Activated effector memory CD4-positive, alpha-beta T cell treated with Interleukin-2 at 50 U/mL for 16 hours (primary cell): ENCODE results near the gene CDK17.
A peak's percentile ranks its signal among the peaks of the same experiment; 100 is the strongest.
"Not testable (repeated sequence)": the region's sequence is repeated elsewhere in the genome, so short reads cannot be mapped to it uniquely, and the experiment has no call there.

Source experiments
- DNase-seq: peaks from one replicate; pipeline ENCODE4 v3.0.0-alpha.2; 2020

CDK17 gene

DNA sequence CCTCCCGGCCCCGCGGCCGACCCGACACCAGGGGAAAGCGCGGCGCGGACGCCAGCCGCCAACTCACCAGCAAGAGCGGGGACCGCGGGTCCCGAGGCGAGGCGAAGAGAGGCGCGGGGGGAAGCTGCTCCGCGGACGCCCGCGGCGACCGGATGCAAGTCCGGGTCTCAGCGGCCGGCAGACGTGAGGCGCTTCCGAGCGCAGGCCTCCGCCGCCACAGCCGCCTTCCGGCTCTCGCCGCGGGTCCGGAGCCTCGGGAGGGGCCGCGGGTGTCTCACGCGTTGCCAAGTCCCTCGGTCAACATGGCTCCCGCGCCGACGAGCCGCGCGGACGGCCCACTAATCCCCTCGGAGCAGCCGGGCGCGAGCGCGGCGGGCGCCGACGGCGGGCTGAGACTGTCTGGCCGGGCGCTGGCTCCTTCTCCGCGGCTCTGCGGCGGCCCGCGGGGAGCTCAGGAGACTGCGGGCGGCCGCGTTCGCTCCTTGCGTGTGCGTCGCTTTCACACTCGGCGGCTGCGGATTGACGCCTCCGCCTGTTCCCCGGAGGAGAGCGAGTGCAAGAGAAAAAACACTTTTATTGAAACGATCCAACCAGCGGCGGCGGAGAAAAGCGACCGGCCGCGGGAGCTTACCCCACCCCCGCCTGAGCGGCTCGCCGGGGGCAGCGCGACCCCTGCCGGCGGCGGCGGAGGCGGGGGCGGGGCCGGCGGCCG is at the start of gene CDK17:
Gene CDK17 (minus strand): TSS at position 521 of the 712 bp plus-strand sequence. CDS start 65,603 bp downstream, outside the sequence.
- peak; percentile 84 for DNase-seq

GRCh38 chr12:96448300-96448699 is 48.1 kb upstream of the CDK17 start:
- no peak for DNase-seq

DNA sequence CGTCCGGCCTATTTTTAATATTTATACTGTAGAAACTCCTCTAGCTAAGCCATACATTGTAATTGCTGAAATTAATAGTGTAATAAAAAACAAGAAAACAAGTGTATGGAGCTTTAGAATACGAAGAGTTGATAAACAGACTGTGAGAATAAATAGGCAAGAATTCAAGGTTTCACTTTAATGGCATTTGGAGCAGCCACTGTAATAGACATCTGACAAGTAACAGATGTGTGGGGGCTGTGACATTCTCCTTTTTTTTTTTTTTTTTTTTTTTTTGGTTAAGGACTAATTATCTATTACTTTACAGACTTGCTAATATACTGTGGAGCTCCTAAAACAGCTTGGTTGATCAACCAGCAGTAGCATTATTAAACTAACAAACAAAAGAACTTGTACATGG is 47.0 kb upstream of the CDK17 start:
- no peak for DNase-seq

GRCh38 chr12:96445691-96446583 is 45.7 kb upstream of the CDK17 start:
- peak; percentile 27 for DNase-seq

GRCh38 chr12:96444399-96444798 is 44.2 kb upstream of the CDK17 start:
- no peak for DNase-seq

DNA sequence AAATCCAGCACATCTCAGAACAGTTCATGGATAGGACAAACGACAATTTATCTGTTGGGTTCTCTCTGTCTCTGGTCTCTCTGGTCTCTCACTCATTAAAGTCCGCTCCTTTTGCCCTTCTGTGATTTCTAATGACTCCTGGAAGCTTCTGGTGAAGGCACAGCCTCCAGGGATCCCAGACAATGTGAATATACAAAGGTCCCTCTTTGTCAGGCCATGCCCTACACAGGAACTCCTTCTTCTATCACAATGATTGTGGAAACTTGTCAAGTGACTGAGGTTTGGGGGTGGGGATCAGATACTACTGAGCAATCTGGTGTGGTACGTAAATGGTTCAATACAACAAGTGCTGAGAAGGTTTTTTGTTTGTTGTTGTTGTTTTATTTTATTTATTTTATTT is 42.7 kb upstream of the CDK17 start:
- DNase-seq = no peak

DNA sequence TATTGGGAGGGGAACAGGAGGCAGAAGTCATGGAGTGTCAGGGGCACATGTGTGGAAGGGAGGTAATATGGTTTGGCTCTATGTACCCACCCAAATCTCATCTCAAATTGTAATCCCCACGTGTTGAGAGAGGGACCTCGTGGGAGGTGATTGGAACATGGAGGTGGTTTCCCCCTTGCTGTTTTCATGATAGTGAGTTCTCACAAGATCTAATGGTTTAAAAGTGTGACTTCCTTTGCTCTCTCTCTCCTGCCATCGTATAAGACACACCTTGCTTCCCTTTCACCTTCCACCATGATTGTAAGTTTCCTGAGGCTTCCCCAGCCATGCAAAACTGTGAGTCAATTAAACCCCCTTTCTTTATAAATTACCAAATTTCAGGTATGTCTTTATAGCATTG is 41.6 kb upstream of the CDK17 start:
- DNase-seq = no peak

- no peak for DNase-seq
Measured at GRCh38 chr12:96438330-96438729, 38.1 kb upstream of the CDK17 start.

DNA sequence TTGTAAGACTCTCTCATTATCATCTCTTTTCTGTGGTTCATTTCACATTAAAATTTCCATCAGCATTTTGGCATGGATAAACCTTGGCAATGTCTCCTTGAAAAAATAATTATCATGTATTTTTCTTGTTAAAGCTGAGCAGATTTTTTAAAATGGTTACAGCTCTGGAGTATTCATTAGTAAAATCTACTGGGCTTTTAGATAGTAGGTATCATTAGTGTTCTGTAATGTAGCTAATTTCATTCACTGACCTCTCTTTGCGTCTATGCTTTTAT is 36.9 kb upstream of the CDK17 start:
- DNase-seq = no peak

- DNase-seq = no peak
Measured at GRCh38 chr12:96436366-96437170, 36.3 kb upstream of the CDK17 start.

GRCh38 chr12:96434107-96434506 is 33.9 kb upstream of the CDK17 start:
- peak; percentile 45 for DNase-seq

- DNase-seq = not testable (repeated sequence)
Measured at GRCh38 chr12:96432496-96433321, 32.5 kb upstream of the CDK17 start.

DNA sequence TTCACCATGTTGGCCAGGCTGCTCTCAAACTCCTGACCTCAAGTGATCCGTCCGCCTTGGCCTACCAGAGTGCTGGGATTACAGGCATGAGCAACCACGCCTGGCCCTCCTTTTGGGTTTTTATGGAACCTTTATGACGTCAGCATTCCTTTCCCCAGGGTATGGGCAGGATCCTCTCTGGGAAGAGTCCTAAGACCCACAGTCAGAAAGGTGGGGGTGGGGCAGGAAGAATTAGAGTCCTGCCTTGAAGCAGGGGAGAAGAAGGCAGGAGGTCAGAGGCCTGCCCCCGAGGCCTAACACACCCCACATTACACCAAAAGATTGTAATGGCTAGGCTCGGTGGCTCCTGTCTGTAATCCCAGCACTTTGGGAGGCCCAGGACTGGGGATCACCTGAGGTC is 30.8 kb upstream of the CDK17 start:
- DNase-seq = no peak

DNA sequence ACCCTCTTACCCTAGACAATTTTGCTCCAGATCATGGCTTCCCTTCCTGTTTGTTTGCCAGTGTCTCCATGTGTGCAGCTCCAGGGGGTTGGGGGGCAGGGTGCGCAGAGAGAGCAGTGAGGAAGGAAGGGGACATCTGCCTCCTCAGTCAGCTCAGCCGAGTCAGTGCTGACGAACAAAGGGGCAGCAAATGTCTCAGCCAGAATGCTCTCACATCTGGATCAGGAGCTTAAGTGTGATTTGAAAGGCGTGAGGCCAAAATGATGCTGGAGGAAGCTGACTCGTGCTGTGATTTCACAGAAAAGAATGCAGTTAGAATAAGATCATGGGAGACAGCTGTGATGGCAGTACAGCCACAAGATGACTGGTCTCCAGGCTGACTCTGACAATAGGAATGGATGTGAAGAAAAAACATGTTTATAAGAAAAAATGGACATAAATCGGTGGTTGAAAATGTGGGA is 27.1 kb upstream of the CDK17 start:
- no peak for DNase-seq

DNA sequence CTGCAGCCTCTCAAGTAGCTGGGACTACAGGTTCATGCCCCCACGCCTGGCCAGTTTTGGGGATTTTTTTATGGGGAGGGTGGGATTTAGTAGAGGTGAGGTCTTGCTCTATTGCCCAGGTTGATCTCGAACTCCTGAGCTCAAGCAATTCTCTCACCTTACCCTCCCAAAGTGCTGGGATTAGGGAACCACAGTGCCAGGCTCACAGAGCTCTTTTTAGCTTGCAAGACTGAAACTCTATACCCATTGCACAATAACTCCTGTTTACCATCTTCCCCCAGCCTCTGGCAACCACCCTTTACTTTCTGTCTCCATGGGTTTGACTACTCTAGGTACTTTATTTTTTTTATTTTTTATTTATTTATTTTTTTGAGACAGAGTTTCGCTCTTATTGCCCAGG is 25.7 kb upstream of the CDK17 start:
- no peak for DNase-seq

DNA sequence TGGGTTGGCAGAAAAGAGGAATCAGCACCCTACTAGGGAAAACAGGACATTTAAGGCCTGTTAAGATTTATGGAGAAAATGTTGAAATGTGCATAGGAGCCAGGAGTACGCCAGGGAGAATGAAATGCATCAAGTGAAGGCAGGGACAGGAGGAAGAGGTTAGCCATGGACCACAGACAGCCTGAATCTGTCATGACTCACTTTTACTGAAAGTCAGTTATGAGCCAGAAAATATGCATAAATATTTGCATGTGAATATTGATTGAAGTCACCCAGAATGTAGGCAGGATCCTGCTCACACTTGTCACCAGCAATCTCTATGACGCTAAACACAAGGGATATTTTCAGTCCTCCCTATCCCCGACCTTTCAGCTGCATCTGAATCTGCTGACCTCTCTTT is 25.1 kb upstream of the CDK17 start:
- DNase-seq = no peak

GRCh38 chr12:96424601-96425000 is 24.4 kb upstream of the CDK17 start:
- DNase-seq = no peak

DNA sequence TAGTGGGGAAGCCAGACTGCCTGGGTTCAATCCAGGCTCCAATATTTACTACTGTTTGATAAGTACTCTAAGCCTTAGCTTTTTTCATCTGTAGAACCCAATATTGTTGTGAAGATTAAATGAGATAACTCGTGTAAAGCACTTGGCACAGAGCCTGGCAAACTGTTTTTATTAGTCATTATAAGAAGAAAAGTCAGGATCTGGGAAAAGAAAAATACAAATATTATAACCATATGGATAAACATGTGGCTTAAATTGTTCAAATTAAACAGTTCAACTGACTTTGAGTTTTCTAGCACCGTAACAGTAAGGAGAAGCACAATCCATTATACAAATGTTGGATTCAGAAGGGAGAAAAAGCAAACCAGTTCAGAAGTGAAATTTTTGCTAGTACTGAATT is 22.0 kb upstream of the CDK17 start:
- no peak for DNase-seq

- DNase-seq = no peak
Measured at GRCh38 chr12:96421014-96421413, 20.8 kb upstream of the CDK17 start.

DNA sequence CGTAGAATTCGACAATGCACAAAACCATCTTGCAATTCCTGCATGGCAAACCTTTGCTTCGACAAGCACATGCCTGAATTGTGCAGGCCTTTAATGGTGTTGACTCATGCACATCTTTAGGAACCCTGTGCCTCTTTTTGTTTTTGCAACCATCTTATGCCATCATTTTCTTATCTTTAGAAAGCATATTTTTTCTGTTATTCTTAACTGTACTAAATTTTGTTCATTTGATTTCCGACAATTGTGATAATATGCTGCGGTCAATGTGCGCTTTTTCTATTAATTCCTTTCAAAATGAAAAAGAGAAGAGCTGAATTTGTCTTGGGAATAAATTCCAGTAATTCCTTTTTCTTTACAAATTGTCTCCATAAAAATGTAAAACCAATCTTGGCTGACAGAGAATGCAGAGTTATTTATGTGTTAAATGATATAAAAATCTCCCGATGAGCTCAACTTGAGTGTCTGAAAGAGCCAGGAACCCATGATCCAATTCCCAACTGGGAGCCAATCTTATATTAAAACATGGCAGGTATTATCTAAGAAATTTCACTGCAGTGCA is 20.1 kb upstream of the CDK17 start:
- DNase-seq = no peak

GRCh38 chr12:96419576-96420276 is 19.5 kb upstream of the CDK17 start:
- DNase-seq = no peak

GRCh38 chr12:96417688-96418087 is 17.4 kb upstream of the CDK17 start:
- DNase-seq = not testable (repeated sequence)
